AG09309 (cell line): ENCODE data around the gene ITIH3.

ENCODE experiments used
- DNase-seq: peaks from one replicate; pipeline ENCODE4 v3.0.0-alpha.2; 2010; ENCODE audit warnings: low read depth
- H3K4me3 ChIP-seq: 2 replicates; pipeline ENCODE4 v1.5.1; 2011; ENCODE audit warnings: mild to moderate bottlenecking, low read depth, low read length, moderate library complexity; ENCODE audit not compliant: control insufficient read depth
- TF ChIP-seq, protein P1 (sequence below): IDR thresholded peaks from 2 replicates; pipeline ENCODE4 v1.5.1; 2011; ENCODE audit warnings: mild to moderate bottlenecking, low read depth, low read length, inconsistent platforms; ENCODE audit not compliant: insufficient read depth, control insufficient read depth; ENCODE audit errors: missing control alignments

The ITIH3 gene

DNA sequence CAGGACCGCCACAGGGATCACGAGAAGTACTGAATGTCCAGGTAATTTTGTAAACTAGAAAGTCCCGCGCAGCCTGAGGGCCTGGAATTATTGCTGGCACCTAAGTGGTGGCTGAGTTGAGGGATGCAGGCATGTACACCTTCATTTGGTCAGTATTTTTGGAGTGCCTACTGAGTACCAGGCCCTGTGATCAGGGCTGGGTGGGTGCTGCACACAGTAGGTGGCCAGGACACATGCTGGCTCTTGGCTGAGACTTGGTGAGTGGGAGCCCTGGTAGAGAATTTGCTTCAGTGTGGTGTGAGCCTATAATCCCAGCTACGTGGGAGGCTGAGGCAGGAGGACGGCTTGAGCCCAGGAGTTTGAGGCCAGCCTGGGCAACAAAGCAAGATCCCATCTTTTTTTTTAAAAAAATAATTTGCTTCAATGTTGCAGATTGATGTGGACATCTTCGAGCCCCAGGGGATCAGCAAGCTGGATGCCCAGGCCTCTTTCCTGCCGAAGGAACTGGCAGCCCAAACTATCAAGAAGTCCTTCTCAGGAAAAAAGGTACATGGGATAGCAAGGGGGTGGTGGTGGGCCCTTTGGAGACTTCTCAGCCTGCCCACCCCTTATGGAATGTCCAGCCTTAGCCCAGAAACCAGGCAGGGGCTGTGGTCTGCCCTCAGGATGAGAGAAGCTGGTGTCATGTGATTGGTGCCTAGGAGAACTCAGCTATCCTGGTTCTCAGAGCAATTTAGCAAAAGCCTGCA lies 14.6 kb upstream of the ITIH3 start:
- TF ChIP-seq, protein P1, sequence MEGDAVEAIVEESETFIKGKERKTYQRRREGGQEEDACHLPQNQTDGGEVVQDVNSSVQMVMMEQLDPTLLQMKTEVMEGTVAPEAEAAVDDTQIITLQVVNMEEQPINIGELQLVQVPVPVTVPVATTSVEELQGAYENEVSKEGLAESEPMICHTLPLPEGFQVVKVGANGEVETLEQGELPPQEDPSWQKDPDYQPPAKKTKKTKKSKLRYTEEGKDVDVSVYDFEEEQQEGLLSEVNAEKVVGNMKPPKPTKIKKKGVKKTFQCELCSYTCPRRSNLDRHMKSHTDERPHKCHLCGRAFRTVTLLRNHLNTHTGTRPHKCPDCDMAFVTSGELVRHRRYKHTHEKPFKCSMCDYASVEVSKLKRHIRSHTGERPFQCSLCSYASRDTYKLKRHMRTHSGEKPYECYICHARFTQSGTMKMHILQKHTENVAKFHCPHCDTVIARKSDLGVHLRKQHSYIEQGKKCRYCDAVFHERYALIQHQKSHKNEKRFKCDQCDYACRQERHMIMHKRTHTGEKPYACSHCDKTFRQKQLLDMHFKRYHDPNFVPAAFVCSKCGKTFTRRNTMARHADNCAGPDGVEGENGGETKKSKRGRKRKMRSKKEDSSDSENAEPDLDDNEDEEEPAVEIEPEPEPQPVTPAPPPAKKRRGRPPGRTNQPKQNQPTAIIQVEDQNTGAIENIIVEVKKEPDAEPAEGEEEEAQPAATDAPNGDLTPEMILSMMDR: no peak
- no peak overlapping the region for H3K4me3 ChIP-seq
- DNase-seq: no peak

DNA sequence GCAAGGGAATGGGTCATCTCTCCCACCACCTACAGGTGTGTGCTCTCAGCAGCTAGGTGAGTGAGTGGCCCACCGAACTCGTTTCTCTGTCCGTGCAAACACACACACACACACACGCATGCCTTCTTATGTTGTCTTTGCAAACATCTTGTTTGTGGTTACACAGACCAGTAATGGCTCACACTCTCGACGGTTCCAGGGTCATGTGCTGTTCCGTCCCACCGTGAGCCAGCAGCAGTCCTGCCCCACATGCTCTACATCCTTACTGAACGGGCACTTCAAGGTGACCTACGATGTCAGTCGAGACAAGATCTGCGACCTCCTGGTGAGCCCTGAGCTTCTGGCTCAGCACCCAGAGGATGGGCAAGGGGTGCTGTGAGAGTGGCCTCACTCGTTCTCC lies 12.9 kb upstream of the ITIH3 start:
- TF ChIP-seq, protein P1: no peak
- no peak for DNase-seq
- H3K4me3 ChIP-seq: no peak overlapping the region

DNA sequence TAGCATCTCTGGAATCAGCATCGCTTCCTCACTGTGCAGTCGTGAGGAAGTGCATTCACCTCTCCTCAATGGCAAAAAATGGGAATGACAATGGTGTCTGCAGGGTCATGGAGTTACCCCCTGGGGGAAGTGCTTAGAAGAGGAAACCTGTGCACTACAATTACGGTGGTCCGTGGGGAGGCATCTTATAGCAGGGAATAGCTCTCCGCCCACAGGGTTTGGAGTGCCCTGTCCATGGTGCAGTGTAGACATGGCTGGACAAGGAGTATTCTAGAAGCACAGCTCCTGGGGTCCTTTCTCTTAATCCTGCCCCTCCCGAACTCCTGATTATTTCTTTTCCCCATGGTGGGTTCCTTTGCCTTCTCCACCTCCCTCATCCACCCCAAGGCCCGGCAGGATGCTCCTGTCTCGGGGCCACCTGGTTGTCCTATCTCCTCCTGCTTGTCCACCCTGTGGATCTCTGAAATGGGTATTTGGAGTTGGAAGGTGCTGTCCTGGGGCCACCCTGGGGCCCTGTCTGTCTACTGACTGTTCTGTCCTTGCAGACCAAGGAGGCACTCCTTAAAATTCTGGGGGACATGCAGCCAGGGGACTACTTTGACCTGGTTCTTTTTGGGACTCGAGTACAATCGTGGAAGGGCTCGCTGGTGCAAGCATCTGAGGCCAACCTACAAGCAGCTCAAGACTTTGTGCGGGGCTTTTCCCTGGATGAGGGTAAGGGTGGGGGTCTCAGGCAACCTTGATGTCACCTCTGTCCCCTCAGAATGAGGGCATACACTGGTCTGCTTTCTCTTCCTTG lies 12.0 kb upstream of the ITIH3 start:
- TF ChIP-seq, protein P1: no peak
- H3K4me3 ChIP-seq: no peak overlapping the region
- no peak for DNase-seq

DNA sequence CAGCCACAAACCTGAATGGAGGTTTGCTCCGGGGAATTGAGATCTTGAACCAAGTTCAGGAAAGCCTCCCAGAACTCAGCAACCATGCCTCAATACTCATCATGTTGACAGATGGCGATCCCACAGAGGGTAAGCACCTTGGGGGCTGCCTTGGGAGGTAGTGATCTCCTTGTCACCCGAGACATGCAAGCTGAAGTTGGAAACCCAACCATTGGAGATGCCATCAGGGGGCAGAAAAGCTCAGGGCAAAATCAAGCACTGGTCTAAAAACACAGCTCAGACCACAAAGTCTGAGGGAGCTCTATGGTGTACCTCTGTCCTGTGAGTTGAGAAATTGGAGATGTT lies 11.4 kb upstream of the ITIH3 start:
- TF ChIP-seq, protein P1: peak; percentile 6
- H3K4me3 ChIP-seq: no peak overlapping the region
- DNase-seq: no peak

DNA sequence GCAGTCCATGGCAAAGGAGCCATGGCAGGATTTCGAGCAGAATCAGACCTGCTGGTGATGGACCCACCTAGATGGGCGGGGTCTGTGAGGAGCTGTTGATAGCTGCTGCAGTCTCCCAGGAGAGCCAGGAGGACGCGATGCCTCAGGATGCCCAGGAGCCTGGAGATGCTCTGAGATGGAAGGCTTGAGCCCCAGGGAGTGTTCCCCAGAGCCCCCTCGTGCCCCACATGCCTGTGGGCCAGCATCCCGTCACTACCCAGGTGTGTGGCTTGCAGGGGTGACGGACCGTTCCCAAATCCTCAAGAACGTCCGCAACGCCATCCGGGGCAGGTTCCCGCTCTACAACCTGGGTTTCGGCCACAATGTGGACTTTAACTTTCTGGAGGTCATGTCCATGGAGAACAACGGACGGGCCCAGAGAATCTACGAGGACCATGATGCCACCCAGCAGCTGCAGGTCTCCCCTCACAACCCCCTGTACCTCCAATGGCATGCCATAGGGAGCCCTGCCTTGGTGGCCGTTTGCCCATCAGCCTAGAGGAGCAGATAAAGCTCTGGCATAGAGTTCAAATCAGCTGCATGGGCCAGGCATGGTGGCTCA lies 10.5 kb upstream of the ITIH3 start:
- H3K4me3 ChIP-seq: no peak overlapping the region
- TF ChIP-seq, protein P1: no peak
- DNase-seq: no peak

DNA sequence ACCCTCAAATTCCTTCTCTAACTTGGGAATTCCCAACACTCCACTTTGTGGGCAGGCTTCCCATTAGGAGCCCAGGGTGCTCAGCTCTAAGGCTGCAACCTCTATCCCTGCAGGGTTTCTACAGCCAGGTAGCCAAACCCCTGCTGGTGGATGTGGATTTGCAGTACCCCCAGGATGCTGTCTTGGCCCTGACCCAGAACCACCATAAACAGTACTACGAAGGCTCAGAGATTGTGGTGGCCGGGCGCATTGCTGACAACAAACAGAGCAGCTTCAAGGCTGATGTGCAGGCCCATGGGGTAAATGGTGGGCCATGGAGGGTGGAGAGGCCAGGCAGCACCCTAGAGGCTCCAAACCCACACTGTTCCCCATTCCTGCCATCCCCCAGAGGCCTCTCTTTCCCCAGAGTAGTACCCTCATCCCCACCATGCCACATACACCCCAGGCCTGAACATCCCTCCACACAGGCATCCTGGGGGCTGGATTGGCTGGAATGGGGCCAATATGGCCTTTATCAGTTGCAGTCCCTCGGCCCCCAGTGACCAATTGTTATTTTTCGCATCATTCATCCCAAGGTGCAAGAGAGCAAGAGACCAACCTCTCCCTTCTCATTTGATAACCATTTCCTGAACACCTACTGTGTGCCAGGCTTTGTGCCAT lies 9.5 kb upstream of the ITIH3 start:
- H3K4me3 ChIP-seq: no peak overlapping the region
- TF ChIP-seq, protein P1: no peak
- no peak for DNase-seq
